Measurements from ENCODE around the gene LRRC51.

The LRRC51 gene, protein sequence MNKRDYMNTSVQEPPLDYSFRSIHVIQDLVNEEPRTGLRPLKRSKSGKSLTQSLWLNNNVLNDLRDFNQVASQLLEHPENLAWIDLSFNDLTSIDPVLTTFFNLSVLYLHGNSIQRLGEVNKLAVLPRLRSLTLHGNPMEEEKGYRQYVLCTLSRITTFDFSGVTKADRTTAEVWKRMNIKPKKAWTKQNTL

DNA sequence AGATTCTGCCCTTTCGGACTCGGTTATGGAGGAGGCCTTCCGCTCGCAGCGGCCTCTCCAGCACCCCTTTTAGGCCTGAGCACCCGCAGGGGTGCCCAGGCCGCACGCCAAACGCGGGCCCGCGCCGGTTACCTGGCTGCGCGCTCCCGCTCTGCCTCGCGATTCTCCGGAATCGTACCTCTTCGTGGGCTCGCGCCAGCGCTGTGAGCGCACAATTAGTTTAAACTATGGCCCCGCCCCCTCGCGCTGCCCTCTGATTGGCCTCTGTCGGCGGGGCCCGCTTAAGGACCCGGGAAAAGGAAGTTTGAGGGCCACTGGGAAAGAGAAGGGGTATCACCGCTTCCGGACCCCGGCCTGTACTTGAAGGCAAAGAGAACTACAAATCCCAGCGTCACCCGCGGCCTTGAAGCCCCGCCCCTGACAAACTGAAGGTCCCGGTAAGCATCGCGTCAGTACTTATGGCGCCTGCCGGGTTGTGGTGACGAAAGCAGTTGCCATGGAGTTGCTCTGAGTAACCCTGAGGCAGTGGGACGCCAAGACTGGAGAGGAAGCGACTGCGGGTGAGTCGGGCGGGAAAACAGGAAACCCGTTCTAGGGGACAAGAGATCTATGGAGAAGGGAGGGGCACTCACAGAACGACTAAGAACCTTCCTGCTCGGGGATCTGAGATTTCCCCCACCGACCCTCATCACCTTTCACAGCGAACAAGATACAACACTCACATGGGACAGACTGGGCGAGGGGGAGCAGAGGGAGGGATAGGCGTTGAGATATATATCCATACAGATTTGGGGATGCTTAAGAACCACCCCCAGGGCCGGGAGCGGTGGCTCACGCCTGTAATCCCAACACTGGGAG, at the start of gene LRRC51, which contains the start of gene NUMA1:
Gene LRRC51, plus strand, starts transcription at position 525 of the 858 bp plus-strand sequence. CDS start 8,234 bp downstream, outside the sequence.
Gene NUMA1, minus strand, starts transcription at position 217 of the 858 bp plus-strand sequence. CDS start 44,599 bp downstream, outside the sequence.
- peak; percentile 100 for DNase-seq

- DNase-seq = no peak
These were observed 44.0 kb upstream of the LRRC51 start for GRCh38 chr11:72036687-72037086.

DNA sequence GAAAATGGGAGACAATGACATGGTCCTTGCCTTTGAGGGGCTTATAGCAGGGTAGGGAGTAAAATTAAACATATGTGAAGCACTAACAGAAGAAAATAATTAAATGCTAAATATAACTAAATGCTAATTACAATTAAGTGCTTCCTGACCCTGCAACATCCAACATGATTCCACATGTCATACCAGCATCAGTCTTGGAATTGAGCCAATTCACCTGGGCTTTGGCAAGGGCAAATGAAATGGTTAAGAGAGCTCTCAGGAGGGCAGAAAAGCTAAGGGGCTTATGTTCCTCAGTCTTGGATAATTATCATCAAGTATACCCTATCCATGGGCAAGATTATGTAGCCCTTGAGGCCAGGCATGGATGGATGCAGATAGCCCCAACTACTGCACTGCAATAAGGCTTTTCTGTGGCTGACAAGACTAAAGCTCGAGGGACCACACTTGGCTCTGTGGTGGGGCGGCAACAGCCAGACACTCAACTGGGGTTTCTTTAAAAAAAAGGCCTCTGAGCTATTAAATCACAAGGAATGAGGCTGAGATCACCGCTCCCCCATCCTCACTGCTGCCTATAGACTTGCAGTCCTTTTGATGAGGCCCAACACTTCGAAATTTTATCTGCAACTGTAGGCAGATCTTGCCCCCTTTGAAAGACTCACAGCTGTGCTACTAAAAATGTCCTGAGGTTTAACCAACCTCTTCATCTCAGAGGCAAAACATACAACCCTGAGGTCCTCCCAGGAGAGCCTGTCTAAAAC, 42.9 kb upstream of the LRRC51 start:
- no peak for DNase-seq

DNA sequence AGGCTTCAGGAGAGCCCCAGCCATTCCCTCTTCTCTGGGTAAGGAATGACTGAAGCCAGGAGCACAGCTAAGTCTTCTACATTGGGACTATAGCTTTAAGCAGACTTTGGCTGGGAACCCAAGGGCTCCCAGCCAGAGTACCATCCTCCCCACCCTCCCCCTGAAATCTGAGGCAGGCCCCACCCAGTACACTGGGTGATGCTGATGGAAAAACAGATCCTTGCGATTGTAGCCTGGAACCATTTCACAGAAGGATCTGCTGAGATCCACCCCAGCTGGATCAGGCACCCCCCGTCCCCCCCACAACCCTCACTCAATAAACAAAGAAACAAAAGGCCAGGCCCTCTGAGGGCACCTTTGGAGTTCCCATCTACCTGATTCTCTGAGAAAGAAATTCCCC, 42.2 kb upstream of the LRRC51 start:
- DNase-seq = no peak

GRCh38 chr11:72039031-72039855, 41.4 kb upstream of the LRRC51 start:
- DNase-seq = no peak

GRCh38 chr11:72039856-72040401, 40.7 kb upstream of the LRRC51 start:
- no peak for DNase-seq

- DNase-seq = peak; percentile 91
These were observed 39.9 kb upstream of the LRRC51 start for GRCh38 chr11:72040491-72041363.

- peak; percentile 85 for DNase-seq
These were observed 39.1 kb upstream of the LRRC51 start for GRCh38 chr11:72041364-72042063.

DNA sequence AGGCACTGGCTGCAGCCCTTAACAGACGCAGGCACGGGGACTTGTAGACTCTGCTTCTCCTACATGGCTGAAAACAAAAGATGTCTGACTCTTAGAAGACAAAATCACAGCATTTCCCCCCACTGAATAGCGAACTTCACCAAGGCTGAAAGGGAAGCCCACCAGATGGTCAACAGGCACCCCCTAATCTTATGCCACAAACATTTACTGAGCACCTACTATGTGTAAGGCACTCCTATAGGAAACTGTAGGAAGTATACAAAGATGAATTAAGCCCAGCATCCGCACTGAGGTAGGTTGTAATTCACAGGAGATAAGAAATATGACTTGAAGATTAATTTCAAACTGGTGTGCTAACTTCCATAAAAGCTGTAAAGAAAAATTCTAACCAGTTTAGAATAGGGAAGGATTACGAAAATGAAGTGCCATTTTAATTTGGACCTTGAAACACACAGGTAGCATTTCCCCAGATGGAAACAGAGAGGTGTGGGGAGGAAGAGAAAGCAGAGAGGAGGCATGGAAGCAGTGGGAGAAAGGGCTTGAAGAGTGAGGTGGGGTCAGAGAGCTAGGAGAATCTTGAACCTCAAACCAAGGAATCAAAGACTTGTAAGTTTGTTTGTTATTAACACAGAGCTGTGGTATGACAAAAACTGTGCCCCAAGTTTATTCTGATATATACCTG, 38.4 kb upstream of the LRRC51 start:
- DNase-seq = no peak

DNA sequence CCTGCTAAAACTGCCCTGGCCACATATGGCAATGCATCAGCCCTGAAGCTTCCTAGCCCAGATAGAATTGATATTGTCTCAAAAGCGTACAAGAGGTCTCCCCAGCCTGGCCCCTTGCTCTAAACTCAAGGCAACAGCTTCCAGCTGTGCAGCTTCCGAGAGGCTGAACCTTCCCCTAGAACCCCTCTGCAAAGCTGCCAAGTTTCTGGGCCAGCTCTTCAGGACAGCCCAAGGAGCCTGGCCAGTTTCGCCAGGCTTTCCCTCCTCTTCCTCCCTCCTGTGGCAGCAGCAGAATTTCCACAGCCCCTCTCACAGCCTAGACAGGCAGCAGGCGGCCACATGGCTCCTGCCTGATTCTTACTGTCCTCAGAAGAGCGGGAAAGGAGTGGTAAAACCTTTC, 34.8 kb upstream of the LRRC51 start:
- DNase-seq = no peak

DNA sequence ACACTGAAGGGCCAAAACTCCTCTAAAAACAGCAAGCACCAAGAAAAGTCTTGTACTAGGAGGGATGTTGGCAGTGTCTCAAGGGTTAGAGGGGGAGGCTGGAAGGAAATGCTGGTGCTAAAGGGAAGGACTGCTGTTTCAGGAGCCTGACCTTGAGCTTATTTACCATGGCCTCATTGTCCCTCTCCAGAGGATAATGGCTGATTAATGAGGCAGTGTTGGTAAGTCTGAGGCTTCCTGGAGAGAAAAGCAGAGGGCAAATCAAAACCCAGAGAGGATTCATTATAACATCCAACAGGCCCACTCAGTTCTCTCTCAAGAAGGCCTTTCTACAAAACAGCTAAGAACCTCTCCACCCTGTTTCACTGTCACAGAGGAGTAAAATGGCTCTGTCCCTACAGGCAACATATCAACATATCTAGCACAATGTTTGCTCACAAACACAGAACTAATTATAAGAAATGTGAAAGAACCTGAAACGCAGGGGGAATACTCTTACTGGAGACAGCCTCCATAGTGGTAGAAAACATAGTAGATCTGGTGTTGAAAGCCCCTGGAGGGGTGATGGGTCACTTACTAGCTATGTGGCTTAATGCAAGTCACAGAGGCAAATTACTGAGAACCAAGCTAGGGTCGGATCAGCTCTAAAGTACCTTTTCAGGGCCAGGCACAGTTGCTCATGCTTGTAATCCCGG, 31.7 kb upstream of the LRRC51 start:
- DNase-seq = peak; percentile 67

- no peak for DNase-seq
These were observed 22.1 kb upstream of the LRRC51 start for GRCh38 chr11:72058416-72059034.

GRCh38 chr11:72061739-72062396, 18.8 kb upstream of the LRRC51 start:
- peak; percentile 7 for DNase-seq

GRCh38 chr11:72066855-72067254, 13.8 kb upstream of the LRRC51 start:
- peak; percentile 19 for DNase-seq

DNA sequence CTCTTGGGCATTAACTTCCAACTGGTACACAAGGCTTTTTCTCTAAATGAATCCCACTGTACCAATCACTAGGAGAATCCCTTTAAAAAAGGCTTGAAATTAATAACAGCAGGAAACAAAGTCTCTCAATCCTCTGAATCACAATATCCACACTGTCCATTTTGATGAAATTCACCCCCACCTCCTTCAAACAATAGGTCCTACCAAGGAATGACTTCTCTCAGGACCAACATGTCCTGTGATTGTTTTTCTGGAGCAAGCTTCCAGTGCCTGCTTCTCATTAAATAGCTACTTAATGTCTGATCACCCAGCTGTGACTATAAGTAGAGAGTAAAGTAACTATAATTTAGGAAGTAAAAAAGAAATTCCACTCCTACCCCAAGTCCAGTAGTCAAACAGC, 13.4 kb upstream of the LRRC51 start:
- no peak for DNase-seq

- DNase-seq = no peak
These were observed 13.0 kb upstream of the LRRC51 start for GRCh38 chr11:72067676-72068075.

GRCh38 chr11:72069200-72069599, 11.4 kb upstream of the LRRC51 start:
- DNase-seq = peak; percentile 1

GRCh38 chr11:72069787-72070251, 10.8 kb upstream of the LRRC51 start:
- DNase-seq = peak; percentile 95
